NCI-H2227 treated with DMSO at 0.1 percent for 48 hours (cell line): ENCODE data around the gene AKIRIN2.

Source experiments
- DNase-seq: peaks from one replicate; lab custom pipeline; 2025; lab: John Stamatoyannopoulos, UW

The AKIRIN2 gene

DNA sequence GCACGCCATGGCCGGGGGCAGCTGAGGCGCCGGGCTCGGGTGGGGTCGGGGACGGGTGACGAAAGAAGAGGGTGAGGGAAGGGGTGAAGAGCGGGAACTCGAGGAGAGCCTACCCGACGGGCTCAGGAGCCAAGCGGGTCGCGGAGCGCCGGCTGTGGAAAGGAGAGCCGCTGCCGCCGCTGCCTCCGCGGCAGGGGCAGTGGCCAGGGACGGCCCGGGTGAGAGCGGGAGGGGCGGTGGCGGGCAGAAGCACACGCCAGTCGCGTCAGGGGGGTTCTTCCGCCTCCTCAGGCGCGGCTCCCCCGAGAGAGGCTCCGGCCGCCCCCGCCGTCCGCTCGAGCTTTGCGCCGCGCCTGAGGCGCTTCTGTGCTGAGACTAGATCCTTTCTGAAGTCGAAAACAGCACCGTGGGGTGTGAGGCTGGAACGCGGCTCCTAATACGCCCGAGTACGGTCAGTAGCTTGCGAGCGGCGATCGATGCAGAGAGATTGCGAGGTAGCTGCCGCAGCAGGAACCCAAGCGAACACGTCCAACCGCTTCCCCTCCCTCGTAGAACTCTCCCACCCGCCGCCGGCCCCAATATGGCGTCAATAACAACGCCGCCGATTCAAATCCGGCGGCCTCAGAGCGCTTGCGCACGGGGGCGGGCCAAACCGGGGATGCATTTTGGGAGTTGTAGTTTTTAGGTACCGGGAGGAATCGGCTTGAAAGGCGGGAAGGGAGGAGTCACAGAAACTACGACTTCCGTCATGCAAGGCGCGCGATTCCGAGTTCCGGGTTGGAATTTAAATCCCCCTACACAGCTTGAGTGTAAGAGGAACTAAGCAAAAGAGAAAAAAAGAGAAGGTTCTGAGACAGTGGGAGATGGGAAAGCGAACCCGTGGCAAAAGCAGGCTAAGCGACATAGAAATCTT, at the start of gene AKIRIN2:
AKIRIN2 (minus strand) TSS at position 558 of the 913 bp plus-strand sequence; CDS start at position 9, 549 bp downstream.
- DNase-seq: peak; percentile 97

- no peak for DNase-seq
These were observed 45.6 kb upstream of the AKIRIN2 start for GRCh38 chr6:87747646-87748045.

GRCh38 chr6:87745966-87746721, 44.1 kb upstream of the AKIRIN2 start:
- DNase-seq: no peak

DNA sequence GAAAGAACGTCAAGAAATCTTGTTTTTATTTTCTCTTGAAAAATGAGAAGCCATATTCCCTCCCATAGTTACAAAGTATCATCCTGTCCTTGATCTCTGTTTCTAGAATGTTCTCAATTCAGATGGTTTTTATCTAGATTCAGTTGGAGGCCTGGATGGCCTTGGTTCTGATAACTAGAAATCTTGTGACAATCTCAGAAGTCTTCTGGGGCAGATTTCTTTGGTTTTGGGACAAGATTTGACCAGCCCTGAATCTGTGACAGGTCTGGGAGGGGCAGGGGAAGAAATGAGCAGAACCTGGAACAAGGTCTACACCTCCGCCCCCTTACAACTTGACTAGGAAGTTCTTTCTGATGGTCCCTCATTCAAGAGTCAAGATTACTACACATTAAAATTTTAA, 41.4 kb upstream of the AKIRIN2 start:
- no peak for DNase-seq

DNA sequence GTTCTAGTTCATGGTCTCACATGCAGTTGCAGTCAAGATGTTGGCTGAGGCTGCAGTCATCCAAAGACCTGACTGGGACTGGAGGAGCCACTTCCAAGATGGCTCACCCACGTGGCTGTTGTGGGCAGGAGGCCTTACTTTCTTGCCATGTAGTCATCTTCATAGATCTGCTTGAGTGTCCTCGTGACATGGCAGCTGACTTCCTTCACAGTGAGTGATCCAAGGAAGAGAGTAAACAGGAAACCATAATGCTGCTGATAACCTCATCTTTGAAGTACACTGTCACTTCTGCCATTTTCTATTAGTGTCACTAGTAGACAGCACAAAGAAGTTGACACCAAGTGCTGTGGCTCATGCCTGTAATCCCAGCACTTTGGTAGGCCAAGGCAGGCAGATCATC, 40.1 kb upstream of the AKIRIN2 start:
- no peak for DNase-seq

GRCh38 chr6:87741001-87741650, 39.1 kb upstream of the AKIRIN2 start:
- no peak for DNase-seq

DNA sequence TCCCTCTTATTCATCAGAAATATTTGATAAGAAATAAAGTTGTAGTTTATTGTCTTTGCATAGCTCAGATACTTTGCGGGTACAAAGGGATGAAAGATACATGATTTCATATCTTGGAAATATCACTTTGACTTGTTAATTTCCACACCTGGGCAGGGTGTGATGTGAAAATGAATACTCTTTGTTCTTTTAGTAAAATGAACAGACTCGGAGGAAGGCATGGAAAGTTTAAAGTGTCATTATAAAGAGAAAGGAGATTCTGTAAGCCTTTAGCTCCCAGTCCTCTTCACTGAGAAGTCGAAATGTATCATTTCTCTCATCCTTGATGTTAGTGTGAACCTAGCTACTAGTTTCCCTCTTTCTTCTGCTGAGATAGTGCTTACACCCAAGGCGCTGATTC, 36.7 kb upstream of the AKIRIN2 start:
- DNase-seq: no peak

DNA sequence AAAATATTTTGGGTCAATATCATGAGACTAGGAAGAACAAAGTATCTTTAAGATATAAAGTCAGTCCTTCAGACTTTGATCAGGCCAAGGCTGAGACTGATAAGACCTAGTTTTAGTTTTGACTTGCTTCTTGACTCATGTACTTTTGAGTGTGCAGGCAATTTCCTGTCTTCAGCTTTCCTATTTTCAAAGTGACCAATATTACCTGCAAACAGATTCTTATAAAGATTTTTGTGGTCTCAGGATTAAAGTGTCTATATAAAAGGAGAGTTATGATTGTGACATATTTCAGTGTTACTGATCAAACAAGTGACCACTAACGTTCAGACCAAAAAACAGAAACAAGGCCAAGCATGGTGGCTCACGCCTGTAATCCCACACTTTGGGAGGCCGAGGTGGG, 36.0 kb upstream of the AKIRIN2 start:
- no peak for DNase-seq

GRCh38 chr6:87736809-87737540, 34.9 kb upstream of the AKIRIN2 start:
- DNase-seq: no peak

GRCh38 chr6:87731818-87732661, 30.0 kb upstream of the AKIRIN2 start:
- DNase-seq: peak; percentile 29

DNA sequence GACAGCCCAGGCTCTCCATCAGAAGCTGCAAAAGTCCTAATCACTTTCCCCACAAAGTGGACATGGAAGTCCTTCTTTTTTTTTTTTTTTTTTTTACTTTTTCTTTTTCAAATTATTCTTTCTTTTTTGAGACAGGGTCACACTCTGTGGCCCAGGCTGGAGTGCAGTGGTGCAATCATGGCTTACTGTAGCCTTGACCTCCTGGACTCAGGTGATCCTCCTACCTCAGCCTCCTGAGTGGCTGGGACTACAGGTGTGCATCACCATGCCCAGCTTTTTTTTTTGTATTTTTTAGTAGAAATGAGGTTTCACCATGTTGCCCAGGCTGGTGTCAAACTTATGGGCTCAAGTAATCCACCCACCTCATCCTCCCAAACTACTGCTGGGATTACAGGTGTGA, 29.0 kb upstream of the AKIRIN2 start:
- DNase-seq: no peak

- DNase-seq: no peak
These were observed 28.1 kb upstream of the AKIRIN2 start for GRCh38 chr6:87729965-87730719.

- no peak for DNase-seq
These were observed 26.7 kb upstream of the AKIRIN2 start for GRCh38 chr6:87728706-87729105.

- DNase-seq: no peak
These were observed 23.2 kb upstream of the AKIRIN2 start for GRCh38 chr6:87724983-87725811.

DNA sequence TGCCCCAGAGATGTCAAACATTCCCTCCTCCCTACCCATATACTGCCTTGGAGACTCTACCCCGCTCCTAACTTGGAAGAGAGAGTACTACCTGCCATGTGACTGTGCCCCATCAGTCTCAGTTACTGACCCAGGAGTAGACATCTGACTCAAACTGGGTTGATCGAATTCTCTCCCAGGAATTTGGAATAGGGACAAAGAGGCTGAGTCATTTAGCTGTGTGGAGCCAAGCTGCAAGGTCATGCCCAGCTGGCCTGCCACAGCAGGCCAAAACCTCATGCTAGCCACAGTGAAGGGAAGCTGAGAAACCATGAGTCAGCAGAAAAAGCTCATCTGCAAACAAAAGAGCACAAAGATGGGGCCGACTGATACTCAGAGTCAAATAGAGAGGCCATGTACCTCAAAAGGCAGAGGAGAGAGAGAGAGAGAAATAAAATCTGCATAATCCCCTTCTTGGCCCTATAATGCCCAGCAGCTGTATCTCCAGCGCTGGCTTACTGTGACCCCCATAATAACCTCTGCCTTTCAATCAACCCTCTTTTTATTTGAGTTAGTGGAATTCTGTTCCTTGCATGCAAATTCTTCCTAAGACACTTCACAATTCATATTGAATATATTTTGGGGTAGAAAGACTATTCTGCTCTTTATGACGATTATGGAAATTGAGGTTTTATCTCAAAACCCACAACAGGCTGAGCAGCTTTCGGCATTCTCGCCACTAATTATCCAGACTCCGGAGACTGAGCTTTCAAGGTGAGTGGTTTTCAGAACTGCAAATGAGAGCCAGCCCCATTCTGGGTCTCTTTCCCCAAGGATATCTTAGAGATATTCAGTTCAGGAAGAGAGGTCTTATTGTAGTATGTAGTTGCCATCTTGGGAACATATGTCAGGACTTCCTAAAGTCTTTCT, 21.4 kb upstream of the AKIRIN2 start:
- DNase-seq: no peak

- DNase-seq: no peak
These were observed 20.6 kb upstream of the AKIRIN2 start for GRCh38 chr6:87722540-87723169.

DNA sequence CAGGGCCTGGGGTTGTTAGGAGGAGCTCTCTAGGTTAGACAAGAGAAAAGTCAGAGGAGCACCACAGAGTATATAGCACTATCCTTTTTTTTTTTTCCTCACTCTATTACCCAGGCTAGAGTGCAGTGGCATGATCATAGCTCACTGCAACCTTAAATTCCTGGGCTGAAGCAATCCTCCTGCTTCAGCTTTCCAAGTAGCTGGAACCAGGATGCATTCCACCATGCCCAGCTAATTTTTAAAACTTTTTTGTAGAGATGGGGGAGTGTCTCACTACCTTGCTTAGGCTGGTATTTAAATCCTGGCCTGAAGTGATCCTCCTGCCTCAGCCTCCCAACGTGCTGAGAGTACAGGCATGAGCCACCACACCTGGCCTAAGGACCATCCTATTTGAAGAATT, 19.3 kb upstream of the AKIRIN2 start:
- DNase-seq: no peak
